SJSA1 (cell line): ENCODE results near the gene KLB. TPM values are rescaled to one million over a fixed set of nuclear protein-coding genes. Genes with fewer than 3 reads are reported as not detected.
A peak's percentile ranks its signal among the peaks of the same experiment; 100 is the strongest.
"Not testable (repeated sequence)": the region's sequence is repeated elsewhere in the genome, so short reads cannot be mapped to it uniquely, and the experiment has no call there.

ENCODE experiments used
- DNase-seq, 2 experiments: peaks; one replicate each; pipeline ENCODE4 v3.0.0-alpha.2; 2015 to 2020; ENCODE audit warnings: low spot score in 2 of 2, low read depth in 1 of 2
- H3K27ac ChIP-seq: fragments of 250-450 bp; sonication (Bioruptor Pico); 2 replicates; pipeline ENCODE4 v1.5.1; 2020; ENCODE audit warnings: mild to moderate bottlenecking, moderate library complexity
- H3K27me3 ChIP-seq: fragments of 250-450 bp; sonication (Bioruptor Pico); replicated peaks from 2 replicates; pipeline ENCODE4 v1.5.1; 2020; ENCODE audit warnings: mild to moderate bottlenecking, moderate library complexity
- H3K36me3 ChIP-seq: fragments of 250-450 bp; sonication (Bioruptor Pico); 2 replicates; pipeline ENCODE4 v1.5.1; 2020; ENCODE audit warnings: mild to moderate bottlenecking
- H3K4me1 ChIP-seq: fragments of 250-450 bp; sonication (Bioruptor Pico); replicated peaks from 2 replicates; pipeline ENCODE4 v1.6.1; 2021; ENCODE audit warnings: mild to moderate bottlenecking
- H3K4me3 ChIP-seq: fragments of 250-450 bp; sonication (Bioruptor Pico); 2 replicates; pipeline ENCODE4 v1.5.1; 2020; ENCODE audit warnings: mild to moderate bottlenecking
- H3K9me3 ChIP-seq: fragments of 250-450 bp; sonication (Bioruptor Pico); replicated peaks from 2 replicates; pipeline ENCODE4 v1.5.1; 2020; ENCODE audit warnings: mild to moderate bottlenecking
- total RNA-seq: library from RNA; depleted of rRNA; stranded (reverse); fragments of >200 nt; shearing (Covaris generic); gene quantifications from 2 replicates; pipeline ENCODE4 v1.2.3, GENCODE V29; 2014

The KLB gene
- total RNA-seq, 1 experiment from 2014 or later, result not detected

GRCh38 chr4:39458161-39458504 lies 51.4 kb downstream of the KLB start:
- H3K27me3 ChIP-seq, H3K4me1 ChIP-seq, DNase-seq, H3K9me3 ChIP-seq: not testable (repeated sequence)
- H3K27ac ChIP-seq, result peak overlapping the region; percentile 94
- peaks cover 57% of the 10 kb centered on the region for H3K36me3 ChIP-seq
- peak overlapping the region; percentile 82 for H3K4me3 ChIP-seq

- peak; percentile 89 to 90 for DNase-seq
- H3K9me3 ChIP-seq, result no peaks in the 10 kb centered on the region
- no peaks in the 10 kb centered on the region for H3K27me3 ChIP-seq
- H3K36me3 ChIP-seq, result peaks cover 51% of the 10 kb centered on the region
- H3K27ac ChIP-seq, result peak within 1 kb of the TSS; percentile 94
- peak within 1 kb of the TSS; percentile 82 for H3K4me3 ChIP-seq
- peaks cover 7% of the 10 kb centered on the region for H3K4me1 ChIP-seq
Measured at GRCh38 chr4:39458505-39459300, 52.0 kb downstream of the KLB start, which contains the start of the genes LIAS and RPL9. TSS of gene LIAS (plus strand) at chr4:39459056. CDS start at chr4:39459118, 62 bp downstream. TSS of gene RPL9 (minus strand) at chr4:39458922. CDS start at chr4:39458439, 483 bp downstream.

DNA sequence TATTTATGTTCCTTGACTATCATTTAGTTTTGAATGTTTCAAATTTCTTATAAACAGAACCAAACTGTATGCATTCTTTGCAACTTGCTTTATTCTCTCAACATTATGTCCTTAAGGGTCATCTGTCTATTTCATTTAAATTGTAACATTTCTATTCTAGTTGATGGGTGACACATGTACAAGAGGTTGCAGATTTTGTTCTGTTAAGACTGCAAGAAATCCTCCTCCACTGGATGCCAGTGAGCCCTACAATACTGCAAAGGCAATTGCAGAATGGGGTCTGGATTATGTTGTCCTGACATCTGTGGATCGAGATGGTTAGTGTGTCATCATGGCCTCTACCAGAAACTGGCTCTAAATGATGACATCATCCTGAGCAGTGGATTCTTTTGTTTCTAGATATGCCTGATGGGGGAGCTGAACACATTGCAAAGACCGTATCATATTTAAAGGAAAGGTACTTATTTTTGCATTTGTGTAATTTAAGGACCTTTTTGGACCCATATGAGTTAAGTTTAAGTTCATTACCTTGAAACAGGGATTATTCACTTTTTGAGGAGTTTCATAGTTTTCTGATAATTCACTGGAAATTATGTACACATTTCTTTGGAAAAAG lies 58.3 kb downstream of the KLB start:
- Histone ChIP-seq H3K9me3 (no peaks in the 10 kb centered on the region), H3K36me3 (peaks cover 12% of the 10 kb centered on the region), H3K4me3 (no peak overlapping the region), H3K4me1 (0 out of 2 replicates have a peak, but pooled peaks cover 6% of the 10 kb centered on the region), H3K27ac (no peak overlapping the region), H3K27me3 (no peaks in the 10 kb centered on the region)
- DNase-seq, result peak in 1 of 2 experiments; percentile 25

GRCh38 chr4:39466747-39467146 lies 60.0 kb downstream of the KLB start:
- DNase-seq, result no peak
- Histone ChIP-seq H3K4me3 (no peak overlapping the region), H3K4me1 (0 out of 2 replicates have a peak, but pooled peaks cover 6% of the 10 kb centered on the region), H3K36me3 (peaks cover 9% of the 10 kb centered on the region; the same call in 1 of the 2 replicates), H3K27ac (no peak overlapping the region), H3K9me3 (no peaks in the 10 kb centered on the region), H3K27me3 (no peaks in the 10 kb centered on the region)

DNA sequence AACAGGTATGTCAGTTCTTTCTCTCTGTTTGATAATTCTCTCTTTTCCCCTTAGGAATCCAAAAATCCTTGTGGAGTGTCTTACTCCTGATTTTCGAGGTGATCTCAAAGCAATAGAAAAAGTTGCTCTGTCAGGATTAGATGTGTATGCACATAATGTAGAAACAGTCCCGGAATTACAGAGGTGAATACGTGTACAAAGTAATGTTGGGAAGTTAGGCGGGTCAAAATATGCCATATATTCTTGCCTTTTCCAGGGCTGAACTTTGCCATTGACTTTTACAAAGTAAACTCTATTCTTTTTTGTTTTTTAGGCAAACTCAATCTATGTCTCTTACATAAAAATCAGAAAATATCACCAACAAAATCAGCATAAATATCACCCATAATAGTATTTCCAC lies 60.7 kb downstream of the KLB start:
- H3K9me3 ChIP-seq, result no peaks in the 10 kb centered on the region
- no peaks in the 10 kb centered on the region for H3K27me3 ChIP-seq
- DNase-seq, result no peak
- no peak overlapping the region for H3K27ac ChIP-seq
- peaks cover 9% of the 10 kb centered on the region; the same call in 1 of the 2 replicates for H3K36me3 ChIP-seq
- H3K4me3 ChIP-seq, result no peak overlapping the region
- H3K4me1 ChIP-seq, result 0 out of 2 replicates have a peak, but pooled peaks cover 6% of the 10 kb centered on the region

- DNase-seq, result peak; percentile 60 to 67
- H3K27ac ChIP-seq, result 0 out of 2 replicates have a peak overlapping the region, but pooled peaks have one; percentile 6
Measured at GRCh38 chr4:39469429-39470077, 62.8 kb downstream of the KLB start.

DNA sequence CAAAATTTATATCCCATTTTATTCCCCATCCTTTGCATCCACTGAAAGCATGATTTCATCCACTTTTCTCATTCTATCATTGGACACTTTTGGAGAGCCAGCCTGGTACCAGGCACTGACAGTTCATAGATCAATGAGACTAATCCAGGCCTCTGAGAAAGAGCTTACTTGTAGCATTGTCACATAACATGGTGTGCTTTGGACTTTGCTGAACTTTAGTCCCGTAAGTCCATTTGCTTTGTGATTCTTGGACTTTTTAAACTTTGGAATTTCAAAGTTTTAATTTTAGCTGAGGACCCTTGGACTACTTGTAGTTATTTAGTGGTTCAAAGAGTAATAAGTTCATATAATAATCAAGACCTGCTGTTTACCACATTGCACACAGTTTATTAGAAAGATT lies 63.7 kb downstream of the KLB start:
- Histone ChIP-seq H3K36me3 (peaks cover 3% of the 10 kb centered on the region; the same call in 1 of the 2 replicates), H3K4me3 (no peak overlapping the region), H3K27ac (no peak overlapping the region), H3K9me3 (no peaks in the 10 kb centered on the region), H3K27me3 (no peaks in the 10 kb centered on the region), H3K4me1 (0 out of 2 replicates have a peak, but pooled peaks cover 2% of the 10 kb centered on the region)
- no peak for DNase-seq

More at GRCh38 chr4:39469429-39470077, 62.8 kb downstream of the KLB start:
- Histone ChIP-seq H3K27me3 (no peaks in the 10 kb centered on the region), H3K4me3 (no peak overlapping the region), H3K4me1 (0 out of 2 replicates have a peak, but pooled peaks cover 6% of the 10 kb centered on the region), H3K36me3 (peaks cover 9% of the 10 kb centered on the region; the same call in 1 of the 2 replicates), H3K9me3 (no peaks in the 10 kb centered on the region)

DNA sequence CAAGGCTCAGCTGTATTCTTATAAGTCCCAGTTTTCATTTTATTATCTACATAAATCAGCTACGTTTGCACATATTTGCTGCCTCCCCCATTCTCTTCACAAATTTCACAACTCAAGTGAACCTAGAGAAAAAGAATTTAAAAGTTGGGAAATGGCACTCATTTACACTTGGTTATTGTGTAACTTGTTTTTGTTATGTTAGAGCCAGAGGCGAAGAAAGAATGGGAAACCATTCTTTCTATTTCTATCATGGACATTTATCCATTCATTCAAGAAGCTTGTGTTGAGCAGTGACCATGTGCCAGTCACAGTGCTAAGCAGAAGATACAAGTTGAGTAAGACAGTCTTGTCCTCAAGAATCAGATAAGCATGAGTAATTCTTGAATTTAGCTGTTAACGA lies 65.7 kb downstream of the KLB start:
- H3K4me3 ChIP-seq, result no peak overlapping the region
- H3K9me3 ChIP-seq, result no peaks in the 10 kb centered on the region
- H3K36me3 ChIP-seq, result 0 out of 2 replicates have a peak, but pooled peaks cover 3% of the 10 kb centered on the region
- H3K27ac ChIP-seq, result no peak overlapping the region
- no peaks in the 10 kb centered on the region for H3K27me3 ChIP-seq
- no peak for DNase-seq
- 0 out of 2 replicates have a peak, but pooled peaks cover 2% of the 10 kb centered on the region for H3K4me1 ChIP-seq

DNA sequence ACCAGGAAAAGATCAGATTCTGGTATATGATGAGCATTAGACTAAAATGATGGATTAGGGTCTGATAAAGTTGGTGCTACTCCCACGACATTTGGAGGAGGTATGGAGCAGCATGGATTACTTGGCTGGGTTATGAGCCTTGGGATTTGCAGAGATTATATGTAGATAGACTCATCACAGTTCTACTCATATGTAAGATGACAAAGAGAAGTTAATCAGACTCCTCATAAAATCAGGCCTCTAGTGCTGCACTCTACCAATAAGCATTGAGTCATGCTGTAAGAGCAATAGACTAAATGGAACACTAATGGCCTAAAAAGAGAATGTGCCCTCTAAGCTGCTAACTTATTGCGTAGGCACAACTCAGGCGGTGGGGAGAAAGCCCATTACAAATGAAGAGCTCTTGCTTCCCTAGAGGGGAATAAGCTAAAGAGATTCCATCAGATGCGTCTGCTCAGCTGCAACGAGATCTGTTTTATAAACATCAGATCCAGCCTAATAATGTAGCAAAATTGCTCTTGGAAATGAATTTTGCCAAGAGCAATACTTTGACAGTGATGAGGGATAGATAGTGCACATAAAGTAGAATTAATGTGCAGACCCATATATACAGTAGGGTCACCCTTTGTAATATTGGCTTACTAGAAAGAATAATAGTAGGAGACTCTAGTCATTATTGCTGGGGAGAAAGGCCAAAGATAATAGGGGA lies 69.6 kb downstream of the KLB start:
- H3K4me1 ChIP-seq, result no peaks in the 10 kb centered on the region
- H3K4me3 ChIP-seq, result no peak overlapping the region
- no peaks in the 10 kb centered on the region for H3K9me3 ChIP-seq
- no peaks in the 10 kb centered on the region for H3K36me3 ChIP-seq
- no peak for DNase-seq
- no peak overlapping the region for H3K27ac ChIP-seq
- no peaks in the 10 kb centered on the region for H3K27me3 ChIP-seq

GRCh38 chr4:39480251-39480650 lies 73.5 kb downstream of the KLB start:
- H3K4me3 ChIP-seq, result no peak overlapping the region
- H3K9me3 ChIP-seq, result no peaks in the 10 kb centered on the region
- H3K4me1 ChIP-seq, result no peaks in the 10 kb centered on the region
- no peak overlapping the region for H3K27ac ChIP-seq
- no peak for DNase-seq
- no peaks in the 10 kb centered on the region for H3K36me3 ChIP-seq
- H3K27me3 ChIP-seq, result no peaks in the 10 kb centered on the region

- no peaks in the 10 kb centered on the region for H3K36me3 ChIP-seq
- no peak overlapping the region for H3K4me3 ChIP-seq
- H3K27me3 ChIP-seq, result no peaks in the 10 kb centered on the region
- DNase-seq, result no peak
- H3K4me1 ChIP-seq, result no peaks in the 10 kb centered on the region
- no peaks in the 10 kb centered on the region for H3K9me3 ChIP-seq
- H3K27ac ChIP-seq, result no peak overlapping the region
Measured at GRCh38 chr4:39480902-39481695, 74.4 kb downstream of the KLB start.

GRCh38 chr4:39484582-39485272 lies 78.0 kb downstream of the KLB start:
- Histone ChIP-seq H3K27me3 (no peaks in the 10 kb centered on the region), H3K27ac (no peak overlapping the region), H3K9me3 (no peaks in the 10 kb centered on the region), H3K4me3 (no peak overlapping the region), H3K36me3 (no peaks in the 10 kb centered on the region), H3K4me1 (no peaks in the 10 kb centered on the region)
- DNase-seq, result no peak
